Ovary (tissue), 9 donors: Measurements from ENCODE around the gene SH3GL3. TPM values are rescaled to one million over a fixed set of nuclear protein-coding genes. Genes with fewer than 3 reads are reported as not detected.

Source experiments
- DNase-seq, 5 donors: peaks; one replicate each; pipeline ENCODE4 v3.0.0-alpha.2; 2019 to 2020
- H3K27ac ChIP-seq, 2 donors: fragments of 200-600 bp; one replicate each; pipeline versions ENCODE4 v1.5.1 to v1.8.0; 2019 to 2022
- H3K27me3 ChIP-seq: fragments of 200-600 bp; one replicate; pipeline ENCODE4 v1.8.0; 2022
- H3K36me3 ChIP-seq: fragments of 200-600 bp; sonication (generic); one replicate; pipeline ENCODE4 v1.5.1; 2019
- H3K4me1 ChIP-seq: one replicate; pipeline ENCODE4 v1.8.1; 2013; ENCODE audit warnings: mild to moderate bottlenecking, moderate library complexity; ENCODE audit not compliant: insufficient read depth
- H3K4me3 ChIP-seq: fragments of 200-600 bp; sonication (generic); one replicate; pipeline ENCODE4 v1.5.1; 2017
- H3K9me3 ChIP-seq, 2 donors: fragments of 200-600 bp in 1 of 2; sonication (generic) in 1 of 2; one replicate each; pipeline versions ENCODE4 v1.5.1 to v1.8.1; 2013 to 2019; ENCODE audit warnings: mild to moderate bottlenecking in 1 of 2, moderate library complexity in 1 of 2
- CTCF ChIP-seq, 3 donors: fragments of 450-650 bp in 2 of 3; fragments of 200-600 bp in 1 of 3; IDR thresholded peaks; one replicate each; pipeline versions ENCODE4 v1.5.1 to v1.8.0; 2016 to 2022; ENCODE audit warnings: antibody characterized with exemption in 3 of 3, mild to moderate bottlenecking in 1 of 3
- EP300 ChIP-seq: sonication (generic); formaldehyde crosslinking; IDR thresholded peaks from one replicate; pipeline ENCODE4 v1.6.1; 2017; ENCODE audit warnings: antibody characterized with exemption
- POLR2A ChIP-seq: fragments of 450-650 bp; IDR thresholded peaks from one replicate; pipeline ENCODE4 v1.6.1; 2017; ENCODE audit warnings: antibody characterized with exemption, mild to moderate bottlenecking, moderate library complexity
- WGBS, 3 donors: extraction: QIAGEN DNeasy Blood & Tissue Kit in 1 of 3; methylation state at CpG; one replicate each; pipeline versions ENCODE4 v1.1.5 to v1.1.7; 2013 to 2017; 5-methylcytosine and 5-hydroxymethylcytosine counted together
- intact Hi-C, 4 donors: fragments of 100-400 bp; cut with DNase I; formaldehyde crosslinking; loops; one replicate each; pipeline versions ENCODE4 v1.11.0 to v1.15.1; 2022 to 2023
- polyA plus RNA-seq, 2 donors: library from polyadenylated mRNA; stranded (reverse); fragments of 200-250 nt in 1 of 2; fragments of 350-450 nt in 1 of 2; fragmentation: Illumina TruSeq in 1 of 2; extraction: RNeasy Lipid Tissue Mini Kit (QIAGEN cat#74804) in 1 of 2; gene quantifications; one replicate each; pipeline ENCODE4 v1.2.3, GENCODE V29; 2013 to 2014
- total RNA-seq, 7 donors: library from RNA; depleted of rRNA in 2 of 7; stranded (reverse); fragments of >200 nt in 2 of 7; fragmentation: NEBNext Ultra II Directional in 3 of 7; extraction: Animal tissue kit (Norgen Biotek cat#: 25700) in 3 of 7; gene quantifications; one replicate each; pipeline versions ENCODE4 v1.1.0 to v1.2.4, GENCODE V29; 2016 to 2023
- donor health status: DM: no; HTN: no; CAD: no; lungs with moderate emphysema.
- donor health status: DM: no; HTN: no; CAD: no.
- donor health status: Bipolar disorder and iron deficiency.
- donor health status: DM: yes; HTN: yes; CAD: no.
- donor health status: DM: no; HTN: no; CAD: no.
- donor health status: DM: yes; HTN: yes; CAD: no.

The SH3GL3 gene
- total and polyA plus RNA-seq, 9 donors, result 0.25 to 4.9 (median 0.55) TPM; not detected in 1

- H3K36me3 ChIP-seq, result no peaks in the 10 kb centered on the region
- intact Hi-C loops, result no loop called here
- H3K4me1 ChIP-seq, result no peaks in the 10 kb centered on the region
- no peaks in the 10 kb centered on the region for H3K27me3 ChIP-seq
- no peak for TF ChIP-seq POLR2A
- no peak for TF ChIP-seq CTCF (IDR thresholded peaks at IDR 0.05)
- no peak for TF ChIP-seq EP300
- H3K4me3 ChIP-seq, result no peak overlapping the region
- 74 to 77% (median 75%) methylated on average over 5 of the region's 5 CpGs for WGBS, 3 donors
- no peak overlapping the region for H3K27ac ChIP-seq
- no peaks in the 10 kb centered on the region for H3K9me3 ChIP-seq
- no peak for DNase-seq
Measured at GRCh38 chr15:83585601-83586335, 138.6 kb downstream of the SH3GL3 start.

- Histone ChIP-seq H3K27me3 (no peaks in the 10 kb centered on the region), H3K27ac (no peak overlapping the region), H3K4me1 (no peaks in the 10 kb centered on the region), H3K36me3 (no peaks in the 10 kb centered on the region), H3K4me3 (no peak overlapping the region), H3K9me3 (no peaks in the 10 kb centered on the region)
- TF ChIP-seq POLR2A, result no peak
- no peak for TF ChIP-seq EP300
- peak in 1 of 3 donors; percentile 15 for TF ChIP-seq CTCF (IDR thresholded peaks at IDR 0.05)
- intact Hi-C loops, result no loop called here
- no peak for DNase-seq
- WGBS, 3 donors, result 63 to 68% (median 68%) methylated on average over 3 of the region's 3 CpGs
Measured at GRCh38 chr15:83587091-83587490, 139.9 kb downstream of the SH3GL3 start.

GRCh38 chr15:83588441-83588840 lies 141.3 kb downstream of the SH3GL3 start:
- TF ChIP-seq CTCF (IDR thresholded peaks at IDR 0.05) (no peak), POLR2A (no peak), EP300 (no peak)
- Histone ChIP-seq H3K9me3 (no peaks in the 10 kb centered on the region), H3K27me3 (no peaks in the 10 kb centered on the region), H3K36me3 (no peaks in the 10 kb centered on the region), H3K4me3 (no peak overlapping the region), H3K4me1 (no peaks in the 10 kb centered on the region), H3K27ac (no peak overlapping the region)
- DNase-seq, result no peak
- intact Hi-C loops, result no loop called here
- WGBS, 3 donors, result 65 to 91% (median 81%) methylated on average over 5 of the region's 5 CpGs

- 42 to 56% (median 52%) methylated on average over 6 of the region's 6 CpGs for WGBS, 3 donors
Measured at GRCh38 chr15:83592370-83593040, 145.4 kb downstream of the SH3GL3 start.

More at GRCh38 chr15:83592370-83593040, 145.4 kb downstream of the SH3GL3 start:
- H3K4me3 ChIP-seq, result no peak overlapping the region
- H3K9me3 ChIP-seq, result no peaks in the 10 kb centered on the region
- no peaks in the 10 kb centered on the region for H3K27me3 ChIP-seq
- intact Hi-C loops, result no loop called here
- DNase-seq, result no peak
- no peak overlapping the region for H3K27ac ChIP-seq
- no peaks in the 10 kb centered on the region for H3K36me3 ChIP-seq
- TF ChIP-seq CTCF (IDR thresholded peaks at IDR 0.05) (no peak), POLR2A (no peak), EP300 (no peak)
- H3K4me1 ChIP-seq, result no peaks in the 10 kb centered on the region
